Uterus (tissue), 2 donors: ENCODE measurements around the gene DCBLD1.

Experiments used
- CTCF ChIP-seq, 4 experiments: fragments of 200-600 bp in 2 of 4; fragments of 450-650 bp in 2 of 4; sonication (generic) in 2 of 4; IDR thresholded peaks; one replicate each; pipeline ENCODE4 v1.5.1; 2016 to 2019; ENCODE audit warnings: antibody characterized with exemption in 4 of 4, mild to moderate bottlenecking in 2 of 4, moderate library complexity in 1 of 4
- POLR2A ChIP-seq, 2 donors: fragments of 450-650 bp; IDR thresholded peaks; one replicate each; pipeline ENCODE4 v1.6.1; 2016; ENCODE audit warnings: antibody characterized with exemption in 2 of 2, mild to moderate bottlenecking in 1 of 2, moderate library complexity in 1 of 2

GRCh38 chr6:117495425-117495824 lies 13.0 kb downstream of the DCBLD1 start:
- TF ChIP-seq POLR2A (IDR thresholded peaks at IDR 0.05) (no peak), CTCF (IDR thresholded peaks at IDR 0.05) (no peak)
